Bronchial epithelial cell (primary cell): ENCODE results near the gene TWIST2. TPM values are rescaled to one million over a fixed set of nuclear protein-coding genes. Genes with fewer than 3 reads are reported as not detected.
A peak's percentile ranks its signal among the peaks of the same experiment; 100 is the strongest.

Source experiments
- DNase-seq: peaks from one replicate; pipeline ENCODE4 v3.0.0-alpha.2; 2010; ENCODE audit warnings: low read depth
- FAIRE-seq: peaks from 2 replicates; lab custom pipeline; 2011; peaks lifted over from hg19 to GRCh38; lab: Jason Lieb, UNC
- H3K27me3 ChIP-seq: 2 replicates; pipeline ENCODE4 v1.5.1; 2011; ENCODE audit warnings: low read length; ENCODE audit not compliant: control insufficient read depth, insufficient read depth
- H3K36me3 ChIP-seq: 2 replicates; pipeline ENCODE4 v1.5.1; 2011; ENCODE audit warnings: low read length; ENCODE audit not compliant: control insufficient read depth, insufficient read depth
- H3K4me3 ChIP-seq: 2 replicates; pipeline ENCODE4 v1.5.1; 2011; ENCODE audit warnings: mild to moderate bottlenecking, low read depth, low read length, control low read depth
- total RNA-seq: library from RNA; depleted of rRNA; stranded (reverse); fragments of >200 nt; gene quantifications from 2 replicates; pipeline ENCODE4 v1.2.1, GENCODE V29; 2014
- TF ChIP-seq, protein P1 (sequence below): IDR thresholded peaks from 2 replicates; pipeline ENCODE4 v1.5.1; 2011; ENCODE audit warnings: mild to moderate bottlenecking, moderate library complexity, low read length, control low read depth, inconsistent platforms; ENCODE audit not compliant: insufficient read depth, severe bottlenecking

TWIST2 gene
- total RNA-seq, 1 donor from 2014 or later, result 7.4 TPM

DNA sequence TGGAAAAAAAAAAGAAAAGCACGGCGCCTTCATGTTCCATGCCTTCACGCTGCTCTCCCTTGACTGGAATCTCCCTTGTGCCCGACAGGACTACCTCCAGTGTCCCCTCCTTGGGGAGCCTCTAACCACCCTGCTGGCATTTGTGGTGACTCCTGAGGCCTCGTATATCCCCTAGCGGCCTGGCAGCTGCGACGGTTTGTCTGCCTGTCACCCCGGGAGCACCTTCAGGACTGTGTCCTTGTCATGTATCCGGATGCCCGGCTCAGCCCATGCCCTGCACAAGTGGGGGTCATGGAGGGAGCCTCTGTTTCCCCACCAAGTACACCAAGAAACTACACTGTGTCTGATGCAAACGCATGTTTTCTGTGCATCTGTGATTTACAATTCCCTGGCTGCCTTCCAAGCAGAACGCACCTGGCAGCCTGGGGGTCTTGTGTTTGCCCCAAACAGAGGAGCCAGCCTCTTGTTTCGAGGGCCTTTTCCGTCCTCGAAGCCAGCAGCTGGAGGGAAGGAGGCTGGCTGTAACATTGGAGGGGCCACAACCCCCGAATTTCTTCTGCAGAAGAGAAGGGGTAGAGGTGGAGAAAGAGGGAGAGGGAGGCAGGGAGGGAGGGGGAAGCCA lies 18.9 kb downstream of the TWIST2 start:
- DNase-seq (no peak), FAIRE-seq (no peak)
- Histone ChIP-seq H3K4me3 (no peak overlapping the region), H3K36me3 (no peaks in the 10 kb centered on the region), H3K27me3 (no peaks in the 10 kb centered on the region)
- TF ChIP-seq, protein P1, sequence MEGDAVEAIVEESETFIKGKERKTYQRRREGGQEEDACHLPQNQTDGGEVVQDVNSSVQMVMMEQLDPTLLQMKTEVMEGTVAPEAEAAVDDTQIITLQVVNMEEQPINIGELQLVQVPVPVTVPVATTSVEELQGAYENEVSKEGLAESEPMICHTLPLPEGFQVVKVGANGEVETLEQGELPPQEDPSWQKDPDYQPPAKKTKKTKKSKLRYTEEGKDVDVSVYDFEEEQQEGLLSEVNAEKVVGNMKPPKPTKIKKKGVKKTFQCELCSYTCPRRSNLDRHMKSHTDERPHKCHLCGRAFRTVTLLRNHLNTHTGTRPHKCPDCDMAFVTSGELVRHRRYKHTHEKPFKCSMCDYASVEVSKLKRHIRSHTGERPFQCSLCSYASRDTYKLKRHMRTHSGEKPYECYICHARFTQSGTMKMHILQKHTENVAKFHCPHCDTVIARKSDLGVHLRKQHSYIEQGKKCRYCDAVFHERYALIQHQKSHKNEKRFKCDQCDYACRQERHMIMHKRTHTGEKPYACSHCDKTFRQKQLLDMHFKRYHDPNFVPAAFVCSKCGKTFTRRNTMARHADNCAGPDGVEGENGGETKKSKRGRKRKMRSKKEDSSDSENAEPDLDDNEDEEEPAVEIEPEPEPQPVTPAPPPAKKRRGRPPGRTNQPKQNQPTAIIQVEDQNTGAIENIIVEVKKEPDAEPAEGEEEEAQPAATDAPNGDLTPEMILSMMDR, result no peak

DNA sequence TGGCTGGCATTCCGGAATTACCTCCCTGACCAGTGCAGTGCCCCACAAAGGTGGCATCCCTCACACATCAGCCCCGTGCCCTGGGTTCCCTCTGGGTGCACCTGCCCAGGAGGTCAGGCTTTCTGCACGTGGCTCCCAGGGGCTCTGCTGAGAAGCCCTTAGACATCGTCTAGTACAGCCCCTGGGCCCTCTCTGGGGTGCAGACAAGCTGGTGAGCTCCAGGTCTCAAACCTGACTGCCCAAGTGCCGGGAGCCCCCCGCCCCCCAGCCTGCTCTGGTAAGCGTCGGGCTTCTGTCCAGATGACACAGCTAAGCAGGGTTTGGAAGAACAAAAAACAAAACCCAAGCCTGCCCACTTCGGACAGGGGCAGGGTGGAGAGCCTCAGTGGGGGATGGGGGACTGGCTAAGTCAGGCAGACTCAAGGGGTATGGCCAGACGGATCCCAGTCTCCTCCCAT lies 20.2 kb downstream of the TWIST2 start:
- TF ChIP-seq, protein P1, result no peak
- Histone ChIP-seq H3K36me3 (no peaks in the 10 kb centered on the region), H3K4me3 (no peak overlapping the region), H3K27me3 (no peaks in the 10 kb centered on the region)
- FAIRE-seq (no peak), DNase-seq (no peak)

DNA sequence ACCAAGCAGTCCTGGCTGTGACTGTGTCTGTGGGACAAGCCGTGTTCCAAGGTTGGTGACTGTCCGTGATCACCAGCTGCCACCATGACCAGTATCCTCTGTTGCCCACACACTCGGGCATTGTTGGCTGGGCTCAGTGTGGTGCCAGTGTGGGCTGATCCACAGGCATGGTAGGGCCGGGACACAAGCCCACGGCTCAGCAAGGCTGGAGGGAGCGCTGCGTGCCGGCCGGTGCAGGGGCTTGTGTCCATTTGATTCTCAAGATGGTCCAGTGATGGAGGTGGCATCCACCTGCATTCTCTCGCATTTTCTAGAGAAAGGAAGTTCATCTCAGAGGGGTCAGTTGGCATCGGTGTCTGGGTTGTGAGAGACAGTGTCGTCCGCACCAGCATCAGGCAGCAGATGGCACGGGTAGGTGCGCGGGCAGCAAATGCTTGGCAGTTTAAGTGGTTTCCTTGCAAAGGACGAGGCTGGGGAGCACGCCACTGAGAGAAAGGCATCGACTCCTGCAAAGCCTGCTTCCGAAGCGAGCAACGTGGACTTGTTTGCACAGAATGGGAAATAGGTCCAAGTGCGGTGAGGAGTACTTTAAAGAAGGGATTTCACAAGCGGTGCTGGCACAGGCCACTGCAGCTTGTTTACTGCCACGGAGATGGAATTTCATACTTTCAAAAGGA lies 20.9 kb downstream of the TWIST2 start:
- no peak overlapping the region for H3K4me3 ChIP-seq
- FAIRE-seq, result no peak
- no peaks in the 10 kb centered on the region for H3K27me3 ChIP-seq
- peak; percentile 24 for DNase-seq
- H3K36me3 ChIP-seq, result no peaks in the 10 kb centered on the region
- TF ChIP-seq, protein P1, result no peak

DNA sequence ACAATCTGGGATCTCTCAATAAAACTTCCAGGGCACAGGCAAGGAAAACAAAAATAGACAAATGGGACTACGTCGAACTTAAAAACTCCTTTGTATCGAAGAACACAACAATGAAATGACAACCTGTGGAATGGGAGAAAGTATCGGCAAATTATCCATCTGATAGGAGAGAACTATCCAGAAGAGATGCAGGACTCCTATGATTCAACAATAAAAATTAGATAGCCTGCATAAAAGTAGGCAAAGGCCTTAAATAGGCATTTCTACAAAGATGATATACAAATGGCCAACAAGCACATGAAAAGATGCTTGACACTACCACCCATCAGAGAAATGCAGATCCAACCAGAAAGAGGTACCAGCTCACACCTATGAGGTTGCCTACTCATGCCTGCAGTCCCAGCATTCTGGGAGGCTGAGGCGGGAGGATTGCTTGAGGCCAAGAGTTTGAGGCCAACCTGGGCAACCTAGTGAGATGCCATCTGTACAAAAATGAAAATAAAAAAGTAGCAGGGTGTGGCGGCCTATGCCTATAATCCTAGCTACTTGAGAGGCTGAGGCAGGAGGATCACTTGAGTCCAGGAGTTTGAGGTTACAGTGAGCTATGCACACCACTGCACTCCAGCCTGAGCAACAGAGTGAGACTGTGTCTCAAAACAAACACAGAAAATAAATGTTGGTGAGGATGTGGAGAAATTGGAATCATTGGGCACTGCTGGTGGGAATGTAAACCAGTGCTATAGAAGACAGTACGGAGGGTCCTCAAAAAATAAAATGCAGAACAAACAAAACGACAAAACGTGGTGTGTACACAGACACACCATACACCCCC lies 21.6 kb downstream of the TWIST2 start:
- no peak for FAIRE-seq

DNA sequence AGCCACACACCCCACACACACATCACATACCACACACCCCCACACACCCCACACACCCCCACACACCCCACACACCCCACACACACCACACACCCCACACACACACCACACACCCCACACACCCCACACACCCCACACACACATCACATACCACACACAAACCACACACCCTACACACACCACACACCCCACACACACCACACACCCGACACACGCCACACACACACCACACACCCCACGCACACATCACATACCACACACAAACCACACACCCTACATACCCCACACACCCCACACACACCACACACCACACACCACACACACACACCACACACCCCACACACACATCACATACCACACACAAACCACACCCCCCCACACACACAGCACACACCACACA lies 22.4 kb downstream of the TWIST2 start:
- TF ChIP-seq, protein P1, result no peak
- DNase-seq (no peak), FAIRE-seq (peak; percentile 100)
- no peaks in the 10 kb centered on the region for H3K36me3 ChIP-seq
- no peaks in the 10 kb centered on the region for H3K27me3 ChIP-seq
- H3K4me3 ChIP-seq, result no peak overlapping the region

More for the DNA sequence above, 21.6 kb downstream of the TWIST2 start:
- TF ChIP-seq, protein P1, result no peak
- no peak for DNase-seq
- Histone ChIP-seq H3K4me3 (no peak overlapping the region), H3K27me3 (no peaks in the 10 kb centered on the region), H3K36me3 (no peaks in the 10 kb centered on the region)
